Measurements from ENCODE around the gene ETS1.

GRCh38 chr11:128532572-128533091, 54.7 kb downstream of the ETS1 start:
- no peak for TF ChIP-seq CTCF (IDR thresholded peaks at IDR 0.05)
- no peak for TF ChIP-seq POLR2AphosphoS5 (IDR thresholded peaks at IDR 0.05; ENCODE audit: low read depth, low read length)
